GM12878 (cell line): ENCODE measurements around the gene ZC3H12D.
"Not testable (repeated sequence)": the region's sequence is repeated elsewhere in the genome, so short reads cannot be mapped to it uniquely, and the experiment has no call there.

Experiments used
- JUNB ChIP-seq: IDR thresholded peaks from 2 replicates; pipeline ENCODE4 v1.6.1; 2016; ENCODE audit warnings: antibody characterized with exemption, mild to moderate bottlenecking
- ZNF24 ChIP-seq: fragments of 450-650 bp; IDR thresholded peaks from 2 replicates; pipeline ENCODE4 v1.6.1; 2017; ENCODE audit warnings: antibody characterized with exemption, mild to moderate bottlenecking
- TF ChIP-seq, protein P1 (sequence below), 3 experiments: IDR thresholded peaks in 2 of 3; conservative IDR thresholded peaks in 1 of 3; 2 replicates each; pipeline ENCODE4 v1.5.1; 2011; ENCODE audit warnings: low read depth in 3 of 3, low read length in 3 of 3, mild to moderate bottlenecking in 3 of 3, control low read depth in 2 of 3, moderate library complexity in 2 of 3, inconsistent platforms in 1 of 3, mixed read lengths in 1 of 3; ENCODE audit not compliant: control insufficient read depth in 2 of 3, insufficient read depth in 1 of 3; ENCODE audit errors: extremely low read depth in 1 of 3

GRCh38 chr6:149460249-149460648 is 24.6 kb downstream of the ZC3H12D start:
- TF ChIP-seq, protein P1, sequence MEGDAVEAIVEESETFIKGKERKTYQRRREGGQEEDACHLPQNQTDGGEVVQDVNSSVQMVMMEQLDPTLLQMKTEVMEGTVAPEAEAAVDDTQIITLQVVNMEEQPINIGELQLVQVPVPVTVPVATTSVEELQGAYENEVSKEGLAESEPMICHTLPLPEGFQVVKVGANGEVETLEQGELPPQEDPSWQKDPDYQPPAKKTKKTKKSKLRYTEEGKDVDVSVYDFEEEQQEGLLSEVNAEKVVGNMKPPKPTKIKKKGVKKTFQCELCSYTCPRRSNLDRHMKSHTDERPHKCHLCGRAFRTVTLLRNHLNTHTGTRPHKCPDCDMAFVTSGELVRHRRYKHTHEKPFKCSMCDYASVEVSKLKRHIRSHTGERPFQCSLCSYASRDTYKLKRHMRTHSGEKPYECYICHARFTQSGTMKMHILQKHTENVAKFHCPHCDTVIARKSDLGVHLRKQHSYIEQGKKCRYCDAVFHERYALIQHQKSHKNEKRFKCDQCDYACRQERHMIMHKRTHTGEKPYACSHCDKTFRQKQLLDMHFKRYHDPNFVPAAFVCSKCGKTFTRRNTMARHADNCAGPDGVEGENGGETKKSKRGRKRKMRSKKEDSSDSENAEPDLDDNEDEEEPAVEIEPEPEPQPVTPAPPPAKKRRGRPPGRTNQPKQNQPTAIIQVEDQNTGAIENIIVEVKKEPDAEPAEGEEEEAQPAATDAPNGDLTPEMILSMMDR (IDR thresholded peaks at IDR 0.05 in 2 of 3, conservative IDR thresholded peaks at IDR 0.05 in 1 of 3; ENCODE audit: control insufficient read depth in 2 of 3, extremely low read depth in 1 of 3, insufficient read depth in 1 of 3, low read depth in 3 of 3, low read length in 3 of 3) = not testable (repeated sequence)
- not testable (repeated sequence) for TF ChIP-seq ZNF24, JUNB
